Type B pancreatic cell (in vitro differentiated cells): Measurements from ENCODE around the gene TXNL4A. TPM values are rescaled to one million over a fixed set of nuclear protein-coding genes. Genes with fewer than 3 reads are reported as not detected.

Source experiments
- DNase-seq: peaks from one replicate; pipeline ENCODE4 v3.0.0; 2021; ENCODE audit warnings: mixed read lengths; ENCODE audit not compliant: unreplicated experiment; ENCODE audit errors: extremely low spot score
- H3K27ac Mint-ChIP-seq: 2 replicates; pipeline ENCODE4 v1.8.0; 2021; ENCODE audit warnings: mild to moderate bottlenecking, mixed read lengths
- H3K27me3 Mint-ChIP-seq: 2 replicates; pipeline ENCODE4 v1.8.0; 2021; ENCODE audit warnings: mixed read lengths
- H3K36me3 Mint-ChIP-seq: 2 replicates; pipeline ENCODE4 v1.8.0; 2021; ENCODE audit warnings: mixed read lengths
- H3K4me1 Mint-ChIP-seq: one replicate; pipeline ENCODE4 v1.8.0; 2021; ENCODE audit warnings: mixed read lengths; ENCODE audit not compliant: unreplicated experiment
- H3K4me3 Mint-ChIP-seq: 2 replicates; pipeline ENCODE4 v1.8.0; 2021; ENCODE audit warnings: mild to moderate bottlenecking, mixed read lengths
- H3K9me3 Mint-ChIP-seq: 2 replicates; pipeline ENCODE4 v1.8.0; 2021; ENCODE audit warnings: mixed read lengths
- CTCF ChIP-seq: fragments of 200-600 bp; sonication (generic); conservative IDR thresholded peaks from 2 replicates; pipeline ENCODE4 v1.5.0; 2021; ENCODE audit warnings: antibody characterized with exemption, mild to moderate bottlenecking
- total RNA-seq: library from RNA; stranded (reverse); gene quantifications from 2 replicates; pipeline ENCODE4 v1.2.1, GENCODE V29; 2021; ENCODE audit warnings: low replicate concordance

Gene TXNL4A
- total RNA-seq, 1 donor from 2014 or later, result 103 TPM

DNA sequence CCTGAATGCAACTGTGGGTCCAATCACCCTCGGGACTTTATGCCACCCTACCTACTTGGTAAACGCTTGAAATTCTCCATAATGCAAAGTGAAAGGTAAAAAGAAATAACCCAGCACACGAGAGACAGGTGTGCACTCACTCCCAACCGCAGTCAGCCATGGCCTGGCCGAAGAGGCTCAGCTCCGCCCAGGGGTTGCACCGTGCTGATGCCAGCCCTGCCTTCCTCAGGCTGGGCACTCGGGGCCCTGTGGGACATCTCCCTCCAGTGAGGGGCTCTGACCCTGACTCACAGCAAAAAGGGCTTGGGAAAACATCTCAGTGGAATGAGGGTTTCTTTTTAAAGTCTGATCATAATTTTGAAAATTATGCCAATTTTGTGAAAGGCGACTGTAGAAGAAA, 50.2 kb downstream of the TXNL4A start:
- DNase-seq, result peak; percentile 16
- no peaks in the 10 kb centered on the region for H3K27me3 Mint-ChIP-seq
- peaks cover 62% of the 10 kb centered on the region for H3K36me3 Mint-ChIP-seq
- H3K4me3 Mint-ChIP-seq, result no peak overlapping the region
- no peak overlapping the region for H3K27ac Mint-ChIP-seq
- H3K4me1 Mint-ChIP-seq, result peaks cover 9% of the 10 kb centered on the region
- no peak for TF ChIP-seq CTCF
- H3K9me3 Mint-ChIP-seq, result peaks cover 3% of the 10 kb centered on the region

DNA sequence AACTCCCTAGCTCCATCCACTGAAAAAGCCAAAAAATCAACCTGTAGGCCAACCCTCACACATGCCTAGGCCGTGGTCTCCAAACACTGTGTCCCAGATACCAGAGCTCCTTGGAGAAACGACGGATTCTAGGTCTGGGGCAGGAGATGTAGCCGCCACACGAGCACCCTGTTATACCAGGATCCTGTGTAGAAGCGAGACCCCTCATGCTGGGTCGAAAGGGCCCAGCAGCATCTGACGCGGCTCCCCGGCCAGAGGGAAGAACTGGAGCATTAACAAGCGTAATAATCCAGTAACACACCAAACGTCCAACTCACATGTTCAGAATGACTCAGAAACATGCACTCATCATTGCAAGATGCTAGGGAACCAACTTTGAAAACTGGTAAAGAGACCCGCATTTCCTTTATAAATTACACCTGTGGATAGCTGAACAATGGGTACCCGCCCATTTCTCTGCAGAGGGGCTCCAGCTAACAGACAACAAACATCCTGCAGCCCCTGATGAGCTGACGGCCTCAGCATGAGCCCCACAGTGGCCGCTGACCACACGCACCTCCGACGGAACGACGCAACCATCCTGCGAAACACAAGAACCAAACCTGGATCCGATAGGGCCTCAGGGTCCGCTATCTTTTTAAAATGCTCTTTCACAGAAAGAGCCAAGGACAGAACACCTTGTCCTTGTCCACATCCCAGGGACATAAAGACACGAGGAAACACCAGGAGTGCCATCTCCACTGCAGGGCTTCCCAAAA, 51.1 kb downstream of the TXNL4A start:
- no peak overlapping the region for H3K4me3 Mint-ChIP-seq
- peaks cover 7% of the 10 kb centered on the region for H3K9me3 Mint-ChIP-seq
- H3K27ac Mint-ChIP-seq, result peak overlapping the region; percentile 32
- no peaks in the 10 kb centered on the region for H3K27me3 Mint-ChIP-seq
- peaks cover 4% of the 10 kb centered on the region for H3K4me1 Mint-ChIP-seq
- DNase-seq, result peak; percentile 49
- peaks cover 68% of the 10 kb centered on the region for H3K36me3 Mint-ChIP-seq
- TF ChIP-seq CTCF, result no peak

GRCh38 chr18:79936641-79937040, 51.7 kb downstream of the TXNL4A start:
- Mint-ChIP-seq H3K36me3 (peaks cover 68% of the 10 kb centered on the region), H3K4me3 (no peak overlapping the region), H3K27me3 (no peaks in the 10 kb centered on the region), H3K9me3 (peaks cover 7% of the 10 kb centered on the region), H3K4me1 (peaks cover 4% of the 10 kb centered on the region), H3K27ac (no peak overlapping the region)
- TF ChIP-seq CTCF, result no peak
- peak; percentile 53 for DNase-seq

GRCh38 chr18:79935925-79936324, 52.4 kb downstream of the TXNL4A start:
- H3K27me3 Mint-ChIP-seq, result no peaks in the 10 kb centered on the region
- no peak overlapping the region for H3K4me3 Mint-ChIP-seq
- TF ChIP-seq CTCF, result no peak
- peak; percentile 24 for DNase-seq
- peaks cover 73% of the 10 kb centered on the region for H3K36me3 Mint-ChIP-seq
- peaks cover 4% of the 10 kb centered on the region for H3K4me1 Mint-ChIP-seq
- no peak overlapping the region for H3K27ac Mint-ChIP-seq
- peaks cover 7% of the 10 kb centered on the region for H3K9me3 Mint-ChIP-seq

DNA sequence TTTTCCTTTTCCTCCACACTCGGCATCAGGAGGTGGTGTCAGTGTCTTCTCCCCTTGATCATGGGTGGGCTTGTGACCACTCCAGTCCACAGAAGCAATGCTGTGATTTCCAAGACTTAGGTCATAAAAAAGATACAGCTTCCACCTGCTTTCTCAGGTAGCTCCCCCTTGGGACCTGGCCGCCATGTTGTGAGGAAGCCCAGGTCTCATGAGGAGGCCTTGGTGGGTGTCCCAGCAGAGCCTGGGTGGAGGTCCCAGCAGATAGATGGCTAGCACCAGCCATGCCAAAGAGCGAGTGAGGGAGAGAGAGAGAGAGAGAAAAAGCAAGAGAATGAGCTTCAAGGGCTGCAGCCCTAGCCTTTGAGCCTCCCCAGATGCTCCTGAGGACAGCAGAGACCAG, 52.9 kb downstream of the TXNL4A start:
- DNase-seq, result no peak
- peaks cover 73% of the 10 kb centered on the region for H3K36me3 Mint-ChIP-seq
- H3K4me3 Mint-ChIP-seq, result no peak overlapping the region
- H3K4me1 Mint-ChIP-seq, result peaks cover 4% of the 10 kb centered on the region
- H3K9me3 Mint-ChIP-seq, result peaks cover 7% of the 10 kb centered on the region
- no peaks in the 10 kb centered on the region for H3K27me3 Mint-ChIP-seq
- no peak for TF ChIP-seq CTCF
- H3K27ac Mint-ChIP-seq, result no peak overlapping the region
